Endothelial cell of umbilical vein (primary cell): Measurements from ENCODE around the gene AUTS2. TPM values are rescaled to one million over a fixed set of nuclear protein-coding genes. Genes with fewer than 3 reads are reported as not detected.

Experiments
- BruUV-seq: library from RNA; stranded (reverse); fragments of 400-500 nt; replicated peaks from 2 replicates; lab custom pipeline; 2021; lab: Mats Ljungman, UMichigan
- CTCF ChIA-PET: fragments of 300-600, 350-600 bp; sonication (Branson Sonifier 250); formaldehyde crosslinking; loops from one replicate; lab custom pipeline; 2021; ENCODE audit warnings: antibody characterized with exemption, inconsistent platforms; lab: Charles Lee
- POLR2A ChIA-PET: fragments of 300-600, 350-600 bp; sonication (Branson Sonifier 250); formaldehyde crosslinking; loops from one replicate; lab custom pipeline; 2021; ENCODE audit warnings: antibody characterized with exemption, inconsistent platforms; lab: Charles Lee
- DNase-seq: peaks from one replicate; pipeline ENCODE4 v3.0.0-alpha.2; 2011; ENCODE audit warnings: low read depth, low spot score
- FAIRE-seq: peaks from 2 replicates; lab custom pipeline; 2011; peaks lifted over from hg19 to GRCh38; lab: Jason Lieb, UNC
- H2AFZ ChIP-seq: 2 replicates; pipeline ENCODE4 v1.6.0; 2012; ENCODE audit warnings: low read depth, low read length, control low read depth, inconsistent platforms
- H3K27ac ChIP-seq: 2 replicates; pipeline ENCODE4 v1.5.1; 2011; ENCODE audit warnings: low read depth, mild to moderate bottlenecking, control low read depth, low read length, moderate library complexity; ENCODE audit not compliant: insufficient read depth
- H3K27me3 ChIP-seq, 2 experiments: 2 replicates each; pipeline versions ENCODE4 v1.6.0 to v1.6.1; 2011; ENCODE audit warnings: low read length in 2 of 2, mixed read lengths in 1 of 2; ENCODE audit not compliant: control insufficient read depth in 2 of 2, insufficient read depth in 2 of 2
- H3K36me3 ChIP-seq, 2 experiments: 2 replicates in 1 of 2; 3 replicates in 1 of 2; pipeline ENCODE4 v1.5.1; 2011; ENCODE audit warnings: low read length in 2 of 2, mild to moderate bottlenecking in 1 of 2, moderate library complexity in 1 of 2; ENCODE audit not compliant: control insufficient read depth in 2 of 2, insufficient read depth in 2 of 2; ENCODE audit errors: extremely low read depth in 1 of 2
- H3K4me1 ChIP-seq: 3 replicates; pipeline ENCODE4 v1.5.1; 2011; ENCODE audit warnings: mild to moderate bottlenecking, low read length; ENCODE audit not compliant: control insufficient read depth, insufficient read depth; ENCODE audit errors: extremely low read depth
- H3K4me2 ChIP-seq: 2 replicates; pipeline ENCODE4 v1.6.1; 2011; ENCODE audit warnings: low read length, control low read depth, mixed read lengths; ENCODE audit not compliant: insufficient read depth
- H3K4me3 ChIP-seq, 3 experiments: fragments of 200-600 bp in 1 of 3; sonication (generic), shearing (Covaris generic) in 1 of 3; replicated peaks in 1 of 3; 2 replicates each; pipeline ENCODE4 v1.5.1; 2011 to 2016; ENCODE audit warnings: control low read depth in 3 of 3, low read length in 3 of 3, mild to moderate bottlenecking in 2 of 3, inconsistent platforms in 1 of 3, low read depth in 1 of 3, moderate library complexity in 1 of 3; ENCODE audit not compliant: insufficient read depth in 1 of 3
- H3K79me2 ChIP-seq: 2 replicates; pipeline ENCODE4 v1.6.0; 2012; ENCODE audit warnings: low read length, inconsistent platforms; ENCODE audit not compliant: control insufficient read depth, insufficient read depth
- H3K9ac ChIP-seq: replicated peaks from 2 replicates; pipeline ENCODE3; 2011; ENCODE audit warnings: low read length, control low read depth; ENCODE audit not compliant: insufficient read depth; ENCODE audit errors: extremely low read depth
- H3K9me1 ChIP-seq: replicated peaks from 3 replicates; pipeline ENCODE4 v1.6.0; 2011; ENCODE audit warnings: mild to moderate bottlenecking, low read length; ENCODE audit not compliant: control insufficient read depth, insufficient read depth; ENCODE audit errors: extremely low read depth
- H3K9me3 ChIP-seq: replicated peaks from 2 replicates; pipeline ENCODE4 v1.5.1; 2012; ENCODE audit warnings: low read length, inconsistent platforms; ENCODE audit not compliant: control insufficient read depth, insufficient read depth
- H4K20me1 ChIP-seq: replicated peaks from 2 replicates; pipeline ENCODE3; 2011; ENCODE audit warnings: mild to moderate bottlenecking, low read length; ENCODE audit not compliant: control insufficient read depth, insufficient read depth; ENCODE audit errors: extremely low read depth
- CTCF ChIP-seq, 2 donors: IDR thresholded peaks; 1 replicate in 1 of 2; 2 replicates in 1 of 2; pipeline ENCODE4 v1.5.1; 2011; ENCODE audit warnings: low read length in 2 of 2, mild to moderate bottlenecking in 2 of 2, moderate library complexity in 2 of 2, control low read depth in 1 of 2, inconsistent platforms in 1 of 2, low read depth in 1 of 2; ENCODE audit not compliant: insufficient read depth in 1 of 2; ENCODE audit errors: extremely low read depth in 1 of 2
- EZH2 ChIP-seq: IDR thresholded peaks from 2 replicates; pipeline ENCODE4 v1.6.1; 2012; ENCODE audit warnings: borderline replicate concordance, low read depth, mild to moderate bottlenecking, moderate library complexity, low read length, inconsistent platforms; ENCODE audit not compliant: severe bottlenecking
- FOS ChIP-seq: IDR thresholded peaks from 2 replicates; pipeline ENCODE4 v1.6.1; 2011; ENCODE audit warnings: mild to moderate bottlenecking, low read length, moderate library complexity, borderline replicate concordance; ENCODE audit not compliant: insufficient read depth
- GATA2 ChIP-seq: IDR thresholded peaks from 2 replicates; pipeline ENCODE4 v1.7.0; 2011; ENCODE audit warnings: low read depth, mild to moderate bottlenecking, moderate library complexity, mixed read lengths, low read length; ENCODE audit not compliant: insufficient read length, insufficient read depth
- JUN ChIP-seq: IDR thresholded peaks from 2 replicates; pipeline ENCODE4 v1.6.1; 2011; ENCODE audit warnings: borderline replicate concordance, low read depth; ENCODE audit not compliant: insufficient read length, insufficient read depth
- MYC ChIP-seq: IDR thresholded peaks from one replicate; pipeline ENCODE4 v1.6.1; 2011; ENCODE audit warnings: mild to moderate bottlenecking, low read depth, low read length
- POLR2A ChIP-seq: IDR thresholded peaks from 2 replicates; pipeline ENCODE4 v1.6.1; 2012; ENCODE audit warnings: low read depth, mild to moderate bottlenecking, control low read depth, low read length
- POLR2AphosphoS5 ChIP-seq: IDR thresholded peaks from 2 replicates; pipeline ENCODE4 v1.6.1; 2012; ENCODE audit warnings: low read depth, mild to moderate bottlenecking, control low read depth, low read length, moderate library complexity; ENCODE audit not compliant: insufficient read depth
- dilution Hi-C: fragments of 300-500 bp; cut with MboI; formaldehyde crosslinking; loops from one replicate; pipeline ENCODE4 v1.15.0; 2019; ENCODE audit warnings: low sequenced_read_pairs; ENCODE audit not compliant: extremely low pct_ligation_motif_present
- intact Hi-C: fragments of 100-400 bp; cut with micrococcal nuclease; formaldehyde crosslinking; loops from one replicate; pipeline ENCODE4 v1.10.0; 2022
- polyA plus RNA-seq, 4 experiments: library from polyadenylated mRNA; depleted of rRNA in 3 of 4; stranded (reverse) in 3 of 4; unstranded in 1 of 4; fragments of >200 nt; gene quantifications; 2 replicates each; pipeline versions ENCODE4 v1.2.1 to v1.2.3, GENCODE V29; 2011 to 2012; ENCODE audit warnings: missing spikeins in 1 of 4
- total RNA-seq: library from RNA; stranded (reverse); gene quantifications from 2 replicates; pipeline ENCODE4 v1.2.3, GENCODE V29; 2021
- TF ChIP-seq, protein P1 (sequence below): IDR thresholded peaks from 2 replicates; pipeline ENCODE4 v1.6.1; 2011; ENCODE audit not compliant: insufficient read depth, insufficient read length

AUTS2 gene
- total and polyA plus RNA-seq, 2 donors (not counting 3 experiments of a cell fraction or from before 2014, with no cell fraction given) = 0.59 to 8.0 TPM

DNA sequence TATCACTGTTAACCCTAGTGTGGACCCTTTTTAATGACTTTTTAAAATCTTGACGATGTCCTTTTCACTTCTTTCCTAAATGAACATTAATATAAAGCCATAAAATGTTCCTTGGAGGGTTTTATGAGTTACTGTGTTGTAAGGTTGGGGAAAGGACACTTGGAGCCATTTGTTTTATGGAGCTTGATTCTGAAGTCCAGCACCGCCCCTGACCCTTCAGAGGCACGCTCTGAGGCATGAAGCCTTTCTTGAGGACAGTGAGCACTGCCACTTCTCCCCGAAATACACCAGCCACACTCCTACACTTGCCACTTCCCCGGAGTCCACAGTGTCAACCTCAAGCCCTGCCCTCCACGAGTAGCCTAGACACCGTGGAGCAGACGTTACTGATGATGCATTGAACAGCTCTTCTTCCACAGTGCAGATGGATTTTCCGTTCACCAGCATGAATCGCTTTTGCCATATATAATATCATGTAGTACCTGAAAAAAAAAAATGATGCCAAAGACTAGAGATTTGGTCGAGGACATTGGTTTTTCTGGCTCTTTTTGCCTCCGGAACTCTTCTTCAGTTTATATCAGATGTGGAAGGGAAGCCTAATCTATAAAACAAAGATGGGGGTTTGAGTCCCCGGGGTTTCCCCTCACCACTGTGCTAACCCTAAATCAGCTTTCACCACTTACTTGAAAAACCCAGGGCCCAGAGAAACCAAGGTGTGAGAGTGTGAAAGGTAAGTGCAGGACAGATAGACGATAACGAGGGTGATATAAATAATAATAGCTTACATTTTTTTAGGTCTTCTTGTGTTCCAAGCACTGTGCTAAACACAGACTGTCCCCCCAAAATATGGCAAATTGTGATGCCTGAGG is 881.1 kb downstream of the AUTS2 start:
- no peaks in the 10 kb centered on the region for H3K9me1 ChIP-seq
- dilution Hi-C loops (no loop called here), intact Hi-C loops (no loop called here)
- CTCF ChIA-PET = no interaction called here
- H4K20me1 ChIP-seq = no peaks in the 10 kb centered on the region
- TF ChIP-seq EZH2 (no peak), POLR2AphosphoS5 (no peak), MYC (no peak), FOS (no peak), POLR2A (no peak), GATA2 (no peak)
- no peak overlapping the region for H3K4me2 ChIP-seq
- H3K9ac ChIP-seq = no peak overlapping the region
- FAIRE-seq (no peak), DNase-seq (no peak)
- no peak overlapping the region for H3K4me3 ChIP-seq
- no peaks in the 10 kb centered on the region for H3K9me3 ChIP-seq
- H2AFZ ChIP-seq = no peak overlapping the region
- POLR2A ChIA-PET = no interaction called here
- H3K4me1 ChIP-seq = no peaks in the 10 kb centered on the region
- no peaks in the 10 kb centered on the region for H3K36me3 ChIP-seq
- no TSS peak for BruUV-seq
- no peak overlapping the region for H3K27ac ChIP-seq
- H3K79me2 ChIP-seq = no peaks in the 10 kb centered on the region
- H3K27me3 ChIP-seq = no peaks in the 10 kb centered on the region

DNA sequence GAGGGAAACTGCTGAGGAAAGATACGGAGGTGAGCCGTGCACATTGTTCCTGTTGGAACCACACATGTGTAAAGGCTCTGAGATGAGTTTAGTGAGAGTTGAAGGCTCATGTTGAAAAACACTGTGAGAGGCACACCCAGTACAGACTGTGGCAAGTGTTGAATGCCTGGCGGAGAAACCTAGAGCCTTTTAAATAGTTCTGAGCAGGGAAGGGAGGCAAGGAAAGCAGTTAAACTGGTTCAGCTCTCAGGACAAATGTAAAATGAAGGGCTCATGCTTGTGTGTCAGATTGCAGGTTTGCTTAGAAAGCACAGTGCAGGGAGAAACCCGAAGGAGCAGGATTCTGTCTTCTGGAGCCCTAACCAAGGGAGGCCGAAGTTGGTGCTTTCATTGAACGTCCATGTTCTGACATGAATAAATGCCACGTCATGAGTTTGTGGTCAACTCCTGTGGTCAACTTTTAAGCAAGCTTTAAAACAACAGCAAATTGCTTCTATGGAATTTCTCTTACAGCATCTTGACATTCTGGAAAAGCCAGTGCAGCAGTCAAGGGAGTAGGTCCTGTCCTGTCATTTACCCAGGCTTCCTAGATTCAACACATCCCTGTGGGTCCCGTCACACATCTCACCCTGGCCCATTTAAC is 882.8 kb downstream of the AUTS2 start:
- no peaks in the 10 kb centered on the region for H3K79me2 ChIP-seq
- dilution Hi-C loops = no loop called here
- CTCF ChIA-PET = no interaction called here
- H3K9me1 ChIP-seq = no peaks in the 10 kb centered on the region
- no peaks in the 10 kb centered on the region for H4K20me1 ChIP-seq
- H2AFZ ChIP-seq = no peak overlapping the region
- intact Hi-C loops = no loop called here
- FAIRE-seq (no peak), DNase-seq (no peak)
- H3K27me3 ChIP-seq = no peaks in the 10 kb centered on the region
- no TSS peak for BruUV-seq
- peaks cover 1% of the 10 kb centered on the region for H3K9me3 ChIP-seq
- POLR2A ChIA-PET = no interaction called here
- H3K4me2 ChIP-seq = no peak overlapping the region
- H3K9ac ChIP-seq = no peak overlapping the region
- H3K4me1 ChIP-seq = no peaks in the 10 kb centered on the region
- no peak for TF ChIP-seq EZH2
- TF ChIP-seq POLR2AphosphoS5 = no peak
- no peak for TF ChIP-seq FOS
- no peak for TF ChIP-seq CTCF (IDR thresholded peaks at IDR 0.05; ENCODE audit: extremely low read depth in 1 of 2, insufficient read depth in 1 of 2, low read depth in 1 of 2, low read length in 2 of 2)
- no peak for TF ChIP-seq POLR2A
- no peak for TF ChIP-seq GATA2
- no peak for TF ChIP-seq MYC
- no peak for TF ChIP-seq JUN
- TF ChIP-seq, protein P1, sequence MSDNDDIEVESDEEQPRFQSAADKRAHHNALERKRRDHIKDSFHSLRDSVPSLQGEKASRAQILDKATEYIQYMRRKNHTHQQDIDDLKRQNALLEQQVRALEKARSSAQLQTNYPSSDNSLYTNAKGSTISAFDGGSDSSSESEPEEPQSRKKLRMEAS = no peak
- no peak overlapping the region for H3K4me3 ChIP-seq
- no peak overlapping the region for H3K27ac ChIP-seq
- H3K36me3 ChIP-seq = no peaks in the 10 kb centered on the region
